Fibroblast of skin of back (primary cell): Measurements from ENCODE around the gene ZNF48.

Experiments
- DNase-seq: peaks from one replicate; pipeline ENCODE4 v3.0.0-alpha.2; 2013

ZNF48 gene

DNA sequence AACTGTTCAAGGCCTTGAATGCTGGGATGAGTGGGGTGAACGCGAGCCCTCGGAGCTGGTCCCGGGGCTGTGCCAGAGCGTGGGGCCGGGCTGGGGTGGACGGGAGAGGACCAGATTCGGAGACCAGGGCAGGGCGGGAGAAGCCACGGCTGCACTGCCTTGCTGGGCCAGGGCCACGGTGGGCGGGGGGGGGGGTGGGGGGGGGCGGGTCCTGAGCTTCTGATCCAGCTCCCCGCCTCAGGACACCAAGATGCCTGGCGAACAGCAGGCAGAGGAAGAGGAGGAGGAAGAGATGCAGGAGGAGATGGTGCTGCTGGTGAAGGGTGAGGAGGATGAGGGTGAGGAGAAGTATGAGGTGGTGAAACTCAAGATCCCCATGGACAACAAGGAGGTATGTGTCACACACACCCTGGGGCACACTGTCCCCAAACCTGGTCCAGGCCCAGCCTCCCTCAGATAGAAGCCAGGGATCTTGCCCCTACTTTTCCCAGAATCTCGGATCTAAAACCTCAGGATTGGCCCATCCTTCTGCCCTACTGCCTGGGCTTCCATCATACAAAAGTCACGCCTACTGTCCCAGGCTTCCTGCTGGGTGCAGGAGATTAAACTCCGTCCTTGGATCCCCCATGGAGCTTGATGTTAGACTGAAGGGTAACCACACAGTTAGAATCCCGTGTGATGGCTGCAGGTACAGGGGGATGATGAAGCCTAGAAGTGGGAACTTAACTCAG, 12.7 kb downstream of the ZNF48 start:
- DNase-seq, result no peak

- peak; percentile 85 for DNase-seq
These were observed 14.2 kb downstream of the ZNF48 start for GRCh38 chr16:30409125-30410060.

GRCh38 chr16:30413112-30413806, 18.0 kb downstream of the ZNF48 start:
- DNase-seq, result no peak

DNA sequence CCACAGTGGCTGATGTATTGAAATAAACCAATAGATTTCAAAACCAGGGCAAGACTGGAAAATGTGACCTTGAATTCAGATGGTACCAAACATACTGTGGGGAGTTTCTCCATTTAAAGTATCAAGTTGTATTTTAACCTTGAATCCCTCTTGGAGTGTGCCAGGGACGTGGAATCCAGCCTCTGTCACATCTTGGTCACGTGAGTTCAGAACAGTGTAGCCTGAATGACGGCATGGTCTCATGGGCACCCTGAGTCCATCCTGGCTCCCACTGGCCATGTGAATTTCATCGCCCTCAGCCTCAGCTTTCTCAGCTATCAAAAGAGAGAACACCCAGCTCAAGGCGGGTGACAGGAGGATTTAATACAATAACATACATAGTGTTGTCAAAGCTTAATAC, 18.9 kb downstream of the ZNF48 start:
- DNase-seq, result no peak

DNA sequence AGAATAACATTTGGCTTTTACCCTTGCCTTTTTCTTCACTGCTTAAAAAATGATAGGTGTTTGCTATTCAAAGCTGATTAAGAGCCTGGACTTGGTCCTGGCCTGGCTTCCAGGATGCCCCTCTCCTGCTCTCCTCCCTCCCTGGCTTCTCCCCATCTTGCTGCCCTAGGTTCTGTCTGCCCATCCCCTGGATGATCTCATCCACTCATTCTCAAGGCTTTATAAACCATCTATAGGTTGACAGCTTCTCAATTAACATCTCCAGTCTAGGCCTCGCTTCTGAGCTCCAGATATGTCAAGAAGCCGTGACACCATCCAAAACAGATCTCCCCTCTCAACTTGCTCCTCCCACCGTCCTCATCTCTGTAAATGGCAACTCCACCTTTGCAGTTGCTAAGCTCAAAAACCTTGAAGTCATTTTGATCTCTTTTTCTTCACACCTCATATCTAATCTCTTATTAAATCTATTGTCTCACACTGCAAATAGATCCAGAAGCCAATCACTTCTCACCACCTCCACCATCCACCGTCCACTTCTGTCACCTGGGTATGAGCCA, 20.9 kb downstream of the ZNF48 start:
- no peak for DNase-seq

GRCh38 chr16:30416624-30417528, 21.7 kb downstream of the ZNF48 start:
- no peak for DNase-seq

DNA sequence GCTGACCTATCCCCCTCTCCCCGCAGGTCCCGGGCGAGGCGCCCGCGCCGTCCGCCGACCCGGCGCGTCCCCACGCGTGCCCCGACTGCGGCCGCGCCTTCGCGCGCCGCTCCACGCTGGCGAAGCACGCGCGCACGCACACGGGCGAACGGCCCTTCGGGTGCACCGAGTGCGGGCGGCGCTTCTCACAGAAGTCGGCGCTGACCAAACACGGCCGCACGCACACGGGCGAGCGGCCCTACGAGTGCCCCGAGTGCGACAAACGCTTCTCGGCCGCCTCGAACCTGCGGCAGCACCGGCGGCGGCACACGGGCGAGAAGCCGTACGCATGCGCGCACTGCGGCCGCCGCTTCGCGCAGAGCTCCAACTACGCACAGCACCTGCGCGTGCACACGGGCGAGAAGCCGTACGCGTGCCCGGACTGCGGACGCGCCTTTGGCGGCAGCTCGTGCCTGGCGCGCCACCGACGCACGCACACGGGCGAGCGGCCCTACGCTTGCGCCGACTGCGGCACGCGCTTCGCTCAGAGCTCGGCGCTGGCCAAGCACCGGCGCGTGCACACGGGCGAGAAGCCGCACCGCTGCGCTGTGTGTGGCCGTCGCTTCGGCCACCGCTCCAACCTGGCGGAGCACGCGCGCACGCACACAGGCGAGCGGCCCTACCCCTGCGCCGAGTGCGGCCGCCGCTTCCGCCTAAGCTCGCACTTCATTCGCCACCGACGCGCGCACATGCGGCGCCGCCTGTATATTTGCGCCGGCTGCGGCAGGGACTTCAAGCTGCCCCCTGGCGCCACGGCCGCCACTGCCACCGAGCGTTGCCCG, 22.5 kb downstream of the ZNF48 start:
- peak; percentile 85 for DNase-seq

DNA sequence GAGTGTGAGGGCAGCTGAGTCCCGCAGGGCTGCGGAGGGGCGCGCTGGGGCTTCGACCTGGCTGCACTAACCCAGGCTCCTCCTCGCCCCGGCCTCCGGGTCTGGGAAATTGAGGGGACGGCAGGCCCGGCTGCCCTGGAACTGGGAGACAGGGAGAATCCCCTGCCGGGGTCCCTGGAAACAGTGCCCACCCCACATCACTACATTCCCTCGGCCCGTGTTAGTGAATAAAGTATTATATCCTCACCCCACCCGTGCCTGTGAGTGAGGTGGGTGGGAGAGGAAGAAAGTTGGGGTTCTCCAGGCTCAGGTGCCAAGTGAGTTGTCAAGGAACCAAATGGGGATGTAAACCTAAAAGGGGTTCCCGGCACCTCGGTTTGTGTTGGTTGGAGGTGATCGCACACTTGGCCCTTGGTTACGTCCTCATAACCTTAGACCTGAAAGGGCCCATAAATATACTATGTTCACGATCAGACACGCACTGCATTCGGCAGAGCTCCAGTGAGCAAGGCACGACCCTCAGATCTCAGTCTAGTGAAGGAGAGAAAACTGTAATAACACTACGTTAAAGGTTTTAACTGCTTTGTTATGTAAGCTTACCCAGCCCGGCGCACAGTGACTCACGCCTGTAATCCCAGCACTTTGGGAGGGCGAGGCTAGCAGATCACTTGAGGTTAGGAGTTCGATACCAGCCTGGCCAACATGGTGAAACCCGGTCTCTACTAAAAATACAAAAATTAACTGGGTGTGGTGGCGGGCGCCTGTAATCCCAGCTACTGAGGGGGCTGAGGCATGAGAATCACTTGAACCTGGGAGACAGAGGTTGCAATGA, 23.3 kb downstream of the ZNF48 start:
- no peak for DNase-seq

DNA sequence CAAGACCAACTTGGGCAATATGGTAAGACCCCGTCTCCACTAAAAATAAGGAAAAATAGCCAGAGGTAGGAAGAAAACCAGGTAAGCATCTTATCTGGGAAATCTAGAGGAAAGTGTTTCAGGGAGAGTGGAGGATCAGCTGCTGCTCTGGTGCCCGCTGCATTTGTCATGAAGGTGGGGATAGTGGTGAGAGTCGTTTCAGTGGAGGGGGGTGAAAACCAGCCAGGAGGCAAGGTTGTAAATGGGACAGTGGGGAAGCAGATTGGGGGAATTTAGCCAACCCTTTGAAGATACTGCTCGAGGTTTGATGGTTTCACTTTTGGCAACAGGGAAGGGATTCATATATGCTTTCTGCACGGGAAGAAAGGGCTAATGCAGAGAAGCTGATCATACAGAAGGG, 25.8 kb downstream of the ZNF48 start:
- DNase-seq, result no peak

GRCh38 chr16:30428055-30428454, 32.8 kb downstream of the ZNF48 start:
- DNase-seq, result no peak

GRCh38 chr16:30429418-30429677, 34.1 kb downstream of the ZNF48 start:
- DNase-seq, result no peak

DNA sequence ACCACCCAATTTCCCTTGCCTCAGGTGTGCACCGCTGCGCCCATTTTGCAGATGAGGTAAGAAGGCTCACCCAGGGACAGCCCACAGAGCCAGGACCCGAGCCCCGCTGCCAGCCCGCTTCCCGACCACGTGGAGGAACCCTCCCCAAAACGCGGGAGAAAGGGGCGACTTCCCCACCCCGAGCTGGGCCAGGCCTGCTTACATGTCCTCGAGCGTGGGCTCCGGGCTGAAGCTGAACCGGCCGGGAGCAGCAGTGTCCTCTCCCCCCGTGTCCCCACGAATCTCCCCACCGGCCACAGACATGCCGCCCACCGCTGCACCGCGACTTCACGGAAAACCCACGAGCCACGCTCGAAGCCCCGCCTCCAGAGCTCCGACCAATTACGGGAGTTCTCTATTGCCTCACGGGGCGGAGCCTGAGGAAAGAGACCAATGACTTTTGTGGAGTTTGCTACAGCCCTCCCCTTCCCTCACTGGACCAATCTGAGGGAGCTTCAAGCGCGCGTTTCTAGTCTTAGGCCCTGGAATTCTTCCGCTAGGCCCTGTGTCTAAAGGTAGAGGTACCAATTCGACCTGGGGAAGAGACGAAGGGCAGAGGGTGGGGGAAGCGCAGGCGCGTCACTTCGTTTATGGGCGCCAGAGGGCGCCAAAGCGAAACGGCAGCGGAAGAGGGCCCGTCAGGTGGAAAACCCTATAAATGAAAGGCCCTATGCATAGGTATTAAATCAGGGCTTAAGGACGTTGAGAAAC, 34.6 kb downstream of the ZNF48 start, which contains the start of gene DCTPP1:
Gene DCTPP1 (minus strand): TSS at position 353 of the 750 bp plus-strand sequence. CDS start 50 bp downstream, at position 303.
- peak; percentile 99 for DNase-seq

DNA sequence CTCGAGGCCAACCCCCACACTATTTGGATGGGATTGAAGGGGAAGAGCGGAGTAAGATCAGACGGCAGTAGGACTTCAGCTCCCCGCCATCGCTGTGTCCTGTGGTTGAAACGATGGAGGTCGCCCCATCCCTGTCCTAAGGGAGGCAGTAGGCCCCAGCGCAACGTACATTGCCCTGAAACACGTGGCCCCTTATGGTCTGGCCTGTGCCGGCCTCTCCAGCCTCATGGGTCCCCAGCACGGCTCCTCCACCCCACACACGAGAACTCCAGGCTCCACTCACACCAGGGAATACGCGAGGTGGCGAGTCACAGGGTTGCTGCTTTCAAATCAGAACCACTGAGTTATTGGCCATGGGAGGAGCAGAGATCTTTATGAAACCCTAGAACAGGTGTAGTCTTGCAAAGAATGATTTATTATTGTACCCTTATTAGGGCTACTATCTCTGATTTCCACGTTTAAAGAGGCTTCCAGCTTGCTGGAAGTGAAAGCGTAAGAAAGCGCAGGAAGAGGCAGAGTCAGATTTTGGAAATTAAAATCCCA, 35.3 kb downstream of the ZNF48 start:
- DNase-seq, result no peak

GRCh38 chr16:30434852-30435251, 39.6 kb downstream of the ZNF48 start:
- DNase-seq, result no peak

GRCh38 chr16:30437511-30438046, 42.4 kb downstream of the ZNF48 start:
- no peak for DNase-seq

GRCh38 chr16:30438835-30439234, 43.6 kb downstream of the ZNF48 start:
- no peak for DNase-seq

- DNase-seq, result no peak
These were observed 44.6 kb downstream of the ZNF48 start for GRCh38 chr16:30439720-30440348.

DNA sequence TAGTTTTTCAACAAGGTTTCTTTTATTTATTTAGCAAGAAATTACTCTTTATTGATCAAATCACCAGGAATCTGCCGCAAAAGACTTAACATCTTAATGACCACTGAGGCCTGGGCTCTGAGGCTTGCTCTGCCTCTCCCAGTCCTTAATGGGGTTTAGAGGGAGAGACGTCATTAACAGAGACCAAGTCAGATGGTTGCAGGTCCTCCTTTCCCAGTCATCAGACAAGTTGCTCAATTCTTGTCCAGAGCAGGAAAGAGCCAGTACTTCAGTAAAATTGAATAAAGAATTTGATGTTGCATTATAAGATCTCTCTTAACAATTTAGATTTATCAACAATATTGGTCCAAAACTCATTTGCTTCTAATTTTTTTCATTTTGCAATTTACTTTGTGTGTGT, 48.4 kb downstream of the ZNF48 start:
- DNase-seq, result no peak
